Vagina (tissue), 2 donors: ENCODE measurements around the gene C9orf153.

Source experiments
- POLR2A ChIP-seq, 2 donors: fragments of 450-650 bp; IDR thresholded peaks; one replicate each; pipeline ENCODE4 v1.6.1; 2017; ENCODE audit warnings: antibody characterized with exemption in 2 of 2, mild to moderate bottlenecking in 2 of 2, moderate library complexity in 2 of 2
- POLR2AphosphoS5 ChIP-seq, 2 donors: sonication (generic); formaldehyde crosslinking; IDR thresholded peaks; one replicate each; pipeline ENCODE4 v1.9.0; 2017; ENCODE audit warnings: antibody characterized with exemption in 2 of 2, mild to moderate bottlenecking in 2 of 2, low read depth in 1 of 2; ENCODE audit not compliant: insufficient read depth in 1 of 2
- TF ChIP-seq, protein P1 (sequence below), 3 experiments: fragments of 450-650 bp in 2 of 3; fragments of 200-600 bp in 1 of 3; sonication (generic) in 1 of 3; IDR thresholded peaks; one replicate each; pipeline ENCODE4 v1.5.1; 2017 to 2019; ENCODE audit warnings: antibody characterized with exemption in 3 of 3, mild to moderate bottlenecking in 2 of 3, moderate library complexity in 2 of 3

DNA sequence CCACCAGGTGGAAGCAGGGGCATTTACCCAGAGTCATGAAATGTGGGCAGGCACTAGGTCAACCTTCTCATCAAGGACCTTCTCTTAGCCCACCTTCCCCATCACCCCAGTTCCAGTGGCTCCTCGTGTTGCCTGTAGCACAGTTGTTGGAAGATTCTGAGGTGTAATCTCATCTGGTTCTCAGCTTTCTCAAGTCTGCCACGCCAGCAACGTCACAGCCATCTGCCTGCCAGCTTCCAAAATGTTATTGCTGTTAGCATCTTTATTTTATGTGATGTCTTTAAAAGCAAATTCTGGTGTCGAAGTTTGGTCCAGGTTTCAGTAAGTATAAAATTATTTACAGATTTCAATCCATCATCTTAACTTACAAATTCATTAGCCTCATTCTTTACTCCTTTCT, 10.7 kb downstream of the C9orf153 start:
- TF ChIP-seq, protein P1, sequence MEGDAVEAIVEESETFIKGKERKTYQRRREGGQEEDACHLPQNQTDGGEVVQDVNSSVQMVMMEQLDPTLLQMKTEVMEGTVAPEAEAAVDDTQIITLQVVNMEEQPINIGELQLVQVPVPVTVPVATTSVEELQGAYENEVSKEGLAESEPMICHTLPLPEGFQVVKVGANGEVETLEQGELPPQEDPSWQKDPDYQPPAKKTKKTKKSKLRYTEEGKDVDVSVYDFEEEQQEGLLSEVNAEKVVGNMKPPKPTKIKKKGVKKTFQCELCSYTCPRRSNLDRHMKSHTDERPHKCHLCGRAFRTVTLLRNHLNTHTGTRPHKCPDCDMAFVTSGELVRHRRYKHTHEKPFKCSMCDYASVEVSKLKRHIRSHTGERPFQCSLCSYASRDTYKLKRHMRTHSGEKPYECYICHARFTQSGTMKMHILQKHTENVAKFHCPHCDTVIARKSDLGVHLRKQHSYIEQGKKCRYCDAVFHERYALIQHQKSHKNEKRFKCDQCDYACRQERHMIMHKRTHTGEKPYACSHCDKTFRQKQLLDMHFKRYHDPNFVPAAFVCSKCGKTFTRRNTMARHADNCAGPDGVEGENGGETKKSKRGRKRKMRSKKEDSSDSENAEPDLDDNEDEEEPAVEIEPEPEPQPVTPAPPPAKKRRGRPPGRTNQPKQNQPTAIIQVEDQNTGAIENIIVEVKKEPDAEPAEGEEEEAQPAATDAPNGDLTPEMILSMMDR (IDR thresholded peaks at IDR 0.05) = no peak
- no peak for TF ChIP-seq POLR2A (IDR thresholded peaks at IDR 0.05)
- no peak for TF ChIP-seq POLR2AphosphoS5 (IDR thresholded peaks at IDR 0.05; ENCODE audit: insufficient read depth in 1 of 2, low read depth in 1 of 2)
